Measurements from ENCODE around the gene RPS19. TPM values are rescaled to one million over a fixed set of nuclear protein-coding genes. Genes with fewer than 3 reads are reported as not detected.

The RPS19 gene
- total RNA-seq, 1 donor = 3,007 TPM

GRCh38 chr19:41897181-41897580, 37.1 kb downstream of the RPS19 start:
- DNase-seq (ENCODE audit: low read depth in 2 of 3, low spot score in 2 of 3) = no peak

GRCh38 chr19:41897820-41898219, 37.8 kb downstream of the RPS19 start:
- DNase-seq (ENCODE audit: low read depth in 2 of 3, low spot score in 2 of 3) = no peak

GRCh38 chr19:41898235-41898634, 38.2 kb downstream of the RPS19 start:
- DNase-seq (ENCODE audit: low read depth in 2 of 3, low spot score in 2 of 3) = no peak

- DNase-seq (ENCODE audit: low read depth in 2 of 3, low spot score in 2 of 3) = no peak
Observed at GRCh38 chr19:41901707-41902360, 41.8 kb downstream of the RPS19 start.

GRCh38 chr19:41902594-41902993, 42.5 kb downstream of the RPS19 start:
- DNase-seq (ENCODE audit: low read depth in 2 of 3, low spot score in 2 of 3) = no peak

GRCh38 chr19:41903193-41903953, 43.3 kb downstream of the RPS19 start:
- no peak for DNase-seq (ENCODE audit: low read depth in 2 of 3, low spot score in 2 of 3)

GRCh38 chr19:41904118-41904870, 44.2 kb downstream of the RPS19 start:
- DNase-seq (ENCODE audit: low read depth in 2 of 3, low spot score in 2 of 3) = no peak

- DNase-seq (ENCODE audit: low read depth in 2 of 3, low spot score in 2 of 3) = no peak
Observed at GRCh38 chr19:41905273-41906002, 45.4 kb downstream of the RPS19 start.

GRCh38 chr19:41906271-41906670, 46.2 kb downstream of the RPS19 start:
- no peak for DNase-seq (ENCODE audit: low read depth in 2 of 3, low spot score in 2 of 3)

- DNase-seq (ENCODE audit: low read depth in 2 of 3, low spot score in 2 of 3) = no peak
Observed at GRCh38 chr19:41906916-41907680, 47.0 kb downstream of the RPS19 start.

GRCh38 chr19:41907994-41908615, 48.0 kb downstream of the RPS19 start:
- DNase-seq (ENCODE audit: low read depth in 2 of 3, low spot score in 2 of 3) = no peak

GRCh38 chr19:41908724-41909464, 48.8 kb downstream of the RPS19 start:
- no peak for DNase-seq (ENCODE audit: low read depth in 2 of 3, low spot score in 2 of 3)

GRCh38 chr19:41909706-41910105, 49.7 kb downstream of the RPS19 start:
- DNase-seq (ENCODE audit: low read depth in 2 of 3, low spot score in 2 of 3) = no peak

GRCh38 chr19:41910240-41910991, 50.4 kb downstream of the RPS19 start:
- DNase-seq (ENCODE audit: low read depth in 2 of 3, low spot score in 2 of 3) = no peak

GRCh38 chr19:41910992-41911888, 51.2 kb downstream of the RPS19 start:
- DNase-seq (ENCODE audit: low read depth in 2 of 3, low spot score in 2 of 3) = no peak

GRCh38 chr19:41911889-41912731, 52.1 kb downstream of the RPS19 start:
- DNase-seq (ENCODE audit: low read depth in 2 of 3, low spot score in 2 of 3) = no peak

All from hematopoietic multipotent progenitor cell (in vitro differentiated cells).